SK-N-SH (cell line): ENCODE data around the gene CLEC4A. TPM values are rescaled to one million over a fixed set of nuclear protein-coding genes. Genes with fewer than 3 reads are reported as not detected.

Experiments used
- CTCF ChIA-PET: fragments of 300-600, 350-600 bp; formaldehyde crosslinking; extraction: SDS; loops from one replicate; lab custom pipeline; 2021; lab: Yijun Ruan, JAX
- POLR2A ChIA-PET: fragments of 350-600 bp; sonication (Branson Sonifier 250); formaldehyde crosslinking; extraction: SDS; loops from one replicate; lab custom pipeline; 2020; ENCODE audit warnings: antibody characterized with exemption, inconsistent platforms; lab: Yijun Ruan, JAX
- DNase-seq: peaks from one replicate; pipeline ENCODE4 v3.0.0; 2012
- H2AFZ ChIP-seq: fragments of 200-600 bp; sonication (generic); 2 replicates; pipeline ENCODE4 v1.8.1; 2016; ENCODE audit warnings: antibody characterized with exemption, mild to moderate bottlenecking, low read depth
- H3F3A ChIP-seq: fragments of 200-600 bp; sonication (generic); replicated peaks from 2 replicates; pipeline ENCODE3; 2016; ENCODE audit warnings: antibody characterized with exemption, mild to moderate bottlenecking; ENCODE audit not compliant: insufficient read depth
- H3K27ac ChIP-seq, 2 experiments: fragments of 200-500 bp in 1 of 2; fragments of 200-600 bp in 1 of 2; sonication (Bioruptor generic) in 1 of 2; sonication (generic), shearing (Covaris generic) in 1 of 2; 2 replicates each; pipeline versions ENCODE4 v1.5.1 to v1.6.1; 2014 to 2016; ENCODE audit warnings: low read depth in 2 of 2, inconsistent platforms in 1 of 2, low read length in 1 of 2, mild to moderate bottlenecking in 1 of 2, mixed read lengths in 1 of 2
- H3K27me3 ChIP-seq: fragments of 200-600 bp; sonication (generic), shearing (Covaris generic); 2 replicates; pipeline ENCODE4 v1.6.1; 2016; ENCODE audit warnings: mixed run types; ENCODE audit not compliant: insufficient read depth
- H3K36me3 ChIP-seq, 2 experiments: fragments of 200-500 bp in 1 of 2; fragments of 200-600 bp in 1 of 2; sonication (Bioruptor generic) in 1 of 2; sonication (generic) in 1 of 2; replicated peaks in 1 of 2; 2 replicates each; pipeline versions ENCODE3 to v1.5.1; 2014 to 2016; ENCODE audit warnings: low read length in 1 of 2, mild to moderate bottlenecking in 1 of 2; ENCODE audit not compliant: insufficient read depth in 2 of 2, control insufficient read depth in 1 of 2
- H3K4me1 ChIP-seq, 2 experiments: fragments of 200-500 bp in 1 of 2; fragments of 200-600 bp in 1 of 2; sonication (Bioruptor generic) in 1 of 2; sonication (generic), shearing (Covaris generic) in 1 of 2; 2 replicates each; pipeline versions ENCODE4 v1.5.1 to v1.6.1; 2014 to 2016; ENCODE audit warnings: low read depth in 1 of 2, low read length in 1 of 2, mixed run types in 1 of 2; ENCODE audit not compliant: insufficient read depth in 2 of 2, control insufficient read depth in 1 of 2
- H3K4me2 ChIP-seq: fragments of 200-600 bp; sonication (generic), shearing (Covaris generic); 2 replicates; pipeline ENCODE4 v1.6.1; 2017; ENCODE audit warnings: mixed run types
- H3K4me3 ChIP-seq, 2 experiments: fragments of 200-500 bp in 1 of 2; fragments of 200-600 bp in 1 of 2; sonication (Bioruptor generic) in 1 of 2; sonication (generic), shearing (Covaris generic) in 1 of 2; 2 replicates each; pipeline versions ENCODE4 v1.5.1 to v1.8.1; 2014 to 2016; ENCODE audit warnings: low read depth in 2 of 2, inconsistent platforms in 1 of 2, low read length in 1 of 2, mild to moderate bottlenecking in 1 of 2, mixed read lengths in 1 of 2, moderate library complexity in 1 of 2
- H3K79me2 ChIP-seq: fragments of 200-600 bp; sonication (generic); 2 replicates; pipeline ENCODE4 v1.8.1; 2017; ENCODE audit warnings: mild to moderate bottlenecking; ENCODE audit not compliant: insufficient read depth
- H3K9ac ChIP-seq: fragments of 200-600 bp; sonication (generic); 2 replicates; pipeline ENCODE4 v1.6.1; 2017; ENCODE audit warnings: mixed run types
- H3K9me2 ChIP-seq: fragments of 200-600 bp; sonication (generic); 2 replicates; pipeline ENCODE4 v1.6.1; 2017; ENCODE audit warnings: mixed run types
- H3K9me3 ChIP-seq: fragments of 200-600 bp; sonication (generic); 2 replicates; pipeline ENCODE4 v1.6.1; 2017; ENCODE audit warnings: mixed run types, mild to moderate bottlenecking, moderate library complexity
- H4K20me1 ChIP-seq: fragments of 200-600 bp; sonication (generic); 2 replicates; pipeline ENCODE4 v1.6.1; 2017; ENCODE audit warnings: mild to moderate bottlenecking, mixed run types; ENCODE audit not compliant: insufficient read depth
- ELF1 ChIP-seq: IDR thresholded peaks from 2 replicates; pipeline ENCODE4 v1.4.0; 2012
- EP300 ChIP-seq, 2 experiments: IDR thresholded peaks; 2 replicates each; pipeline versions ENCODE4 v1.4.0 to v1.6.1; 2012; ENCODE audit warnings: borderline replicate concordance in 1 of 2, low read depth in 1 of 2, low read length in 1 of 2
- FOXM1 ChIP-seq: IDR thresholded peaks from 2 replicates; pipeline ENCODE4 v1.4.0; 2012; ENCODE audit warnings: low read depth, mild to moderate bottlenecking
- GATA2 ChIP-seq: sonication (generic); formaldehyde crosslinking; IDR thresholded peaks from 2 replicates; pipeline ENCODE4 v1.5.0; 2020; ENCODE audit warnings: mild to moderate bottlenecking, missing genetic modification reagents
- IRF3 ChIP-seq: fragments of 150-350 bp; IDR thresholded peaks from 2 replicates; pipeline ENCODE4 v1.6.1; 2016; ENCODE audit warnings: mild to moderate bottlenecking, low read depth, low read length
- JUND ChIP-seq: IDR thresholded peaks from 2 replicates; pipeline ENCODE4 v1.4.0; 2012
- MXI1 ChIP-seq: IDR thresholded peaks from 2 replicates; pipeline ENCODE4 v1.6.1; 2012; ENCODE audit warnings: mild to moderate bottlenecking, low read depth, low read length, improper control_type of control experiment
- NFIC ChIP-seq: IDR thresholded peaks from 2 replicates; pipeline ENCODE4 v1.4.0; 2012; ENCODE audit warnings: borderline replicate concordance
- PBX3 ChIP-seq: IDR thresholded peaks from 2 replicates; pipeline ENCODE4; 2012
- POLR2AphosphoS5 ChIP-seq: IDR thresholded peaks from 2 replicates; pipeline ENCODE4 v1.6.1; 2012; ENCODE audit warnings: low read depth, low read length
- RAD21 ChIP-seq: IDR thresholded peaks from 2 replicates; pipeline ENCODE4 v1.6.1; 2012; ENCODE audit warnings: mild to moderate bottlenecking, low read length
- RCOR1 ChIP-seq: fragments of 150-350 bp; IDR thresholded peaks from 2 replicates; pipeline ENCODE4 v1.6.1; 2017; ENCODE audit warnings: antibody characterized with exemption, low read length
- RFX5 ChIP-seq: IDR thresholded peaks from 2 replicates; pipeline ENCODE4 v1.6.1; 2012; ENCODE audit warnings: mild to moderate bottlenecking, improper control_type of control experiment, low read length
- RXRA ChIP-seq: IDR thresholded peaks from 2 replicates; pipeline ENCODE4 v1.4.0; 2012; ENCODE audit warnings: low read depth, mild to moderate bottlenecking, borderline replicate concordance
- SMC3 ChIP-seq: IDR thresholded peaks from 2 replicates; pipeline ENCODE4 v1.6.1; 2012; ENCODE audit warnings: low read depth, low read length, improper control_type of control experiment
- TAF1 ChIP-seq: IDR thresholded peaks from 2 replicates; pipeline ENCODE4 v1.6.1; 2012; ENCODE audit warnings: low read depth, mild to moderate bottlenecking, low read length, moderate library complexity, borderline replicate concordance
- USF2 ChIP-seq: fragments of 150-350 bp; IDR thresholded peaks from 2 replicates; pipeline ENCODE4 v1.6.1; 2017; ENCODE audit warnings: antibody characterized with exemption, low read length, low read depth, borderline replicate concordance
- ZBTB33 ChIP-seq: IDR thresholded peaks from 2 replicates; pipeline ENCODE4 v1.4.0; 2012; ENCODE audit warnings: low read depth, borderline replicate concordance
- WGBS: methylation state at CpG from one replicate; pipeline ENCODE4 v1.1.6; 2017; ENCODE audit warnings: low lambda C conversion rate; 5-methylcytosine and 5-hydroxymethylcytosine counted together
- polyA plus RNA-seq, 3 experiments: library from polyadenylated mRNA; depleted of rRNA; stranded (reverse); fragments of >200 nt; gene quantifications; 2 replicates each; pipeline ENCODE4 v1.2.3, GENCODE V29; 2012

CLEC4A gene
- polyA plus RNA-seq, 1 of the 3 experiments (the other 2 are of a cell fraction), result 0.44 TPM

- Histone ChIP-seq H3K9me2 (no peaks in the 10 kb centered on the region), H3K9me3 (no peaks in the 10 kb centered on the region), H3K9ac (peak overlapping the region; percentile 76), H3K4me1 (peaks cover 8 to 16% of the 10 kb centered on the region in 2 experiments; a peak in 3 of 4 replicates), H3K4me3 (peak overlapping the region; percentile 85 to 93)
- TF ChIP-seq ZBTB33 (no peak), POLR2AphosphoS5 (no peak), IRF3 (no peak), USF2 (no peak), RCOR1 (no peak), GATA2 (CRISPR knock-in tag) (no peak), RXRA (no peak), PBX3 (no peak), MXI1 (no peak), EP300 (IDR thresholded peaks at IDR 0.05; ENCODE audit: borderline replicate concordance in 1 of 2, low read depth in 1 of 2, low read length in 1 of 2) (no peak), RAD21 (no peak), JUND (no peak), FOXM1 (no peak), NFIC (no peak), TAF1 (no peak), RFX5 (no peak), SMC3 (no peak), ELF1 (no peak)
- TF ChIP-seq, all 33 proteins: peak for 0
- Histone ChIP-seq H3K27ac (peak overlapping the region; percentile 76 to 96), H4K20me1 (no peaks in the 10 kb centered on the region), H3K79me2 (peaks cover 48% of the 10 kb centered on the region; the same call in 1 of the 2 replicates), H3K4me2 (peak overlapping the region; percentile 75), H3F3A (peaks cover 6% of the 10 kb centered on the region), H2AFZ (peak overlapping the region; percentile 84), H3K27me3 (no peaks in the 10 kb centered on the region), H3K36me3 (no peaks in the 10 kb centered on the region)
- POLR2A ChIA-PET, result no interaction called here
- DNase-seq, result no peak
- CTCF ChIA-PET, result interaction anchor here (0.6 to 5.5 kb wide), 3 partner anchors 29 to 156 kb away, joined by 3 to 89 read pairs (median 3); no protein-coding TSS in a partner anchor
- WGBS, result 2% methylated on average over 15 of the region's 15 CpGs
These were observed 42.0 kb upstream of the CLEC4A start for GRCh38 chr12:8081251-8081920.
